SIG-M5 treated with dmso at 0.1 percent for 504 hours (cell line): ENCODE measurements around the gene KIFC3.
A peak's percentile ranks its signal among the peaks of the same experiment; 100 is the strongest.
"Not testable (repeated sequence)": the region's sequence is repeated elsewhere in the genome, so short reads cannot be mapped to it uniquely, and the experiment has no call there.

ENCODE experiments used
- DNase-seq: peaks from one replicate; lab custom pipeline; 2025; ENCODE audit not compliant: unreplicated experiment; lab: John Stamatoyannopoulos, UW

KIFC3 gene

GRCh38 chr16:57724531-57724930, 77.8 kb downstream of the KIFC3 start:
- no peak for DNase-seq

GRCh38 chr16:57723170-57723569, 79.1 kb downstream of the KIFC3 start:
- no peak for DNase-seq

- no peak for DNase-seq
Observed at GRCh38 chr16:57722651-57723050, 79.6 kb downstream of the KIFC3 start.

GRCh38 chr16:57722210-57722499, 80.1 kb downstream of the KIFC3 start:
- no peak for DNase-seq

- DNase-seq: no peak
Observed at GRCh38 chr16:57721356-57722209, 80.7 kb downstream of the KIFC3 start.

GRCh38 chr16:57720142-57720575, 82.1 kb downstream of the KIFC3 start:
- peak; percentile 21 for DNase-seq

- no peak for DNase-seq
Observed at GRCh38 chr16:57714047-57714446, 88.2 kb downstream of the KIFC3 start.

- DNase-seq: no peak
Observed at GRCh38 chr16:57713596-57713995, 88.7 kb downstream of the KIFC3 start.

GRCh38 chr16:57712569-57712968, 89.7 kb downstream of the KIFC3 start:
- not testable (repeated sequence) for DNase-seq

- no peak for DNase-seq
Observed at GRCh38 chr16:57711993-57712392, 90.3 kb downstream of the KIFC3 start.

GRCh38 chr16:57711346-57711745, 90.9 kb downstream of the KIFC3 start:
- no peak for DNase-seq

- DNase-seq: no peak
Observed at GRCh38 chr16:57709663-57710062, 92.6 kb downstream of the KIFC3 start.
